H1 (cell line): Measurements from ENCODE around the gene RIPOR2. TPM values are rescaled to one million over a fixed set of nuclear protein-coding genes. Genes with fewer than 3 reads are reported as not detected.

Experiments
- CHD7 ChIP-seq: fragments of 300-600 bp; sonication (generic); IDR thresholded peaks from 2 replicates; pipeline ENCODE4 v1.7.1; 2012; ENCODE audit warnings: low read length, moderate library complexity, mild to moderate bottlenecking, inconsistent platforms; ENCODE audit not compliant: insufficient replicate concordance
- FOSL1 ChIP-seq: IDR thresholded peaks from 2 replicates; pipeline ENCODE4 v1.6.1; 2011; ENCODE audit warnings: mild to moderate bottlenecking, low read depth, low read length, moderate library complexity; ENCODE audit not compliant: insufficient read depth
- GTF2F1 ChIP-seq: IDR thresholded peaks from 2 replicates; pipeline ENCODE4 v1.6.1; 2012; ENCODE audit warnings: low read depth, low read length, improper control_type of control experiment, borderline replicate concordance
- POLR2A ChIP-seq, 2 experiments: IDR thresholded peaks; 1 replicate in 1 of 2; 2 replicates in 1 of 2; pipeline ENCODE4 v1.6.1; 2011; ENCODE audit warnings: low read depth in 2 of 2, low read length in 2 of 2, mild to moderate bottlenecking in 2 of 2; ENCODE audit errors: control extremely low read depth in 1 of 2
- RNF2 ChIP-seq: fragments of 200-900, 300-1000 bp; sonication (generic); IDR thresholded peaks from 2 replicates; pipeline ENCODE4 v1.7.1; 2016; ENCODE audit warnings: borderline replicate concordance, low read depth, mild to moderate bottlenecking, antibody characterized with exemption, low read length; ENCODE audit not compliant: poor library complexity, severe bottlenecking; ENCODE audit errors: missing control alignments
- RXRA ChIP-seq: IDR thresholded peaks from 2 replicates; pipeline ENCODE4 v1.6.1; 2011; ENCODE audit warnings: low read depth, mild to moderate bottlenecking, low read length, moderate library complexity; ENCODE audit not compliant: insufficient read depth
- SIN3A ChIP-seq, 2 experiments: IDR thresholded peaks in 1 of 2; conservative IDR thresholded peaks in 1 of 2; 2 replicates each; pipeline ENCODE4 v1.6.1; 2011 to 2012; ENCODE audit warnings: low read length in 2 of 2, improper control_type of control experiment in 1 of 2, low read depth in 1 of 2, mild to moderate bottlenecking in 1 of 2
- polyA plus RNA-seq, 7 experiments: library from polyadenylated mRNA; depleted of rRNA in 3 of 7; stranded (reverse) in 5 of 7; unstranded in 2 of 7; fragments of >200 nt in 5 of 7; fragments of 200-250 nt in 2 of 7; gene quantifications; 1 replicate in 5 of 7; 2 replicates in 1 of 7; 4 replicates in 1 of 7; pipeline versions ENCODE4 v1.2.1 to v1.2.3, GENCODE V29; 2011 to 2013; ENCODE audit warnings: missing spikeins in 2 of 7, mixed read lengths in 2 of 7
- total RNA-seq: library from RNA; stranded (reverse); fragmentation: NEBNext Ultra II Directional; extraction: Animal tissue kit (Norgen Biotek cat#: 25700); gene quantifications from 2 replicates; pipeline ENCODE4 v1.2.1, GENCODE V29; 2021
- TF ChIP-seq, protein P1 (sequence below), 3 experiments: IDR thresholded peaks; 1 replicate in 2 of 3; 2 replicates in 1 of 3; pipeline versions ENCODE4 v1.5.1 to v1.6.1; 2011; ENCODE audit warnings: low read length in 3 of 3, mild to moderate bottlenecking in 3 of 3, inconsistent platforms in 2 of 3, low read depth in 1 of 3, moderate library complexity in 1 of 3; ENCODE audit not compliant: insufficient read depth in 1 of 3; ENCODE audit errors: control extremely low read depth in 1 of 3

Gene RIPOR2
- total and polyA plus RNA-seq, 2 of the 8 experiments (the other 6 are each of a cell fraction or from before 2014, with no cell fraction given), result 16.7 to 45.6 TPM

DNA sequence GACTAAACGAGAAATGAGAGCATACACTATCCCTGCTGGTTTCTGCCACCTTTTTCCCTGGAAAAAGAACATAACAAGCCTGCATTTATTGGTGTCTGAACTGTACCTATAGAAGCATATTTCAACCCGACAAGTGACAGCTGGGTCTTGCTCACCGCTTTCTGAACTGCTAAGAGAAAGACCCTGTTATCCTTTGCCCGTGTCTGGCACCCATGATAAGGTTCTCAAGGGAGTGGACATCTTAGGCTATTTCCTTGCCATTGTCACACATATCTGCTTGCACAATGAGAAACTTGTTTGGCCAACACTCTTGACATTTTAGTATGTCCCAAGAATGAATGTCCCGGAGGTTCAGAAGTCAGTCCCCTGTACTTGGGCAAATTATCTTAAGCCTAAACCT is 19.3 kb downstream of the RIPOR2 start (continued):
- TF ChIP-seq CHD7, result no peak
- TF ChIP-seq POLR2A (IDR thresholded peaks at IDR 0.05; ENCODE audit: control extremely low read depth in 1 of 2, low read depth in 2 of 2, low read length in 2 of 2), result no peak
- no peak for TF ChIP-seq GTF2F1
- no peak for TF ChIP-seq FOSL1
- no peak for TF ChIP-seq RXRA
- no peak for TF ChIP-seq RNF2
- TF ChIP-seq SIN3A (conservative IDR thresholded peaks at IDR 0.05 in 1 of 2, IDR thresholded peaks at IDR 0.05 in 1 of 2; ENCODE audit: low read depth in 1 of 2, low read length in 2 of 2), result no peak
- TF ChIP-seq, protein P1, sequence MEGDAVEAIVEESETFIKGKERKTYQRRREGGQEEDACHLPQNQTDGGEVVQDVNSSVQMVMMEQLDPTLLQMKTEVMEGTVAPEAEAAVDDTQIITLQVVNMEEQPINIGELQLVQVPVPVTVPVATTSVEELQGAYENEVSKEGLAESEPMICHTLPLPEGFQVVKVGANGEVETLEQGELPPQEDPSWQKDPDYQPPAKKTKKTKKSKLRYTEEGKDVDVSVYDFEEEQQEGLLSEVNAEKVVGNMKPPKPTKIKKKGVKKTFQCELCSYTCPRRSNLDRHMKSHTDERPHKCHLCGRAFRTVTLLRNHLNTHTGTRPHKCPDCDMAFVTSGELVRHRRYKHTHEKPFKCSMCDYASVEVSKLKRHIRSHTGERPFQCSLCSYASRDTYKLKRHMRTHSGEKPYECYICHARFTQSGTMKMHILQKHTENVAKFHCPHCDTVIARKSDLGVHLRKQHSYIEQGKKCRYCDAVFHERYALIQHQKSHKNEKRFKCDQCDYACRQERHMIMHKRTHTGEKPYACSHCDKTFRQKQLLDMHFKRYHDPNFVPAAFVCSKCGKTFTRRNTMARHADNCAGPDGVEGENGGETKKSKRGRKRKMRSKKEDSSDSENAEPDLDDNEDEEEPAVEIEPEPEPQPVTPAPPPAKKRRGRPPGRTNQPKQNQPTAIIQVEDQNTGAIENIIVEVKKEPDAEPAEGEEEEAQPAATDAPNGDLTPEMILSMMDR (IDR thresholded peaks at IDR 0.05; ENCODE audit: control extremely low read depth in 1 of 3, insufficient read depth in 1 of 3, low read depth in 1 of 3, low read length in 3 of 3), result no peak
- TF ChIP-seq, all 59 proteins: peak for 0
